Fibroblast of lung (primary cell): ENCODE results near the gene REEP1. TPM values are rescaled to one million over a fixed set of nuclear protein-coding genes. Genes with fewer than 3 reads are reported as not detected.

Experiments
- DNase-seq, 2 donors: peaks; one replicate each; pipeline versions ENCODE4 v3.0.0 to v3.0.0-alpha.2; 2010; ENCODE audit warnings: low read depth in 2 of 2
- H2AFZ ChIP-seq: 2 replicates; pipeline ENCODE4 v1.5.1; 2012; ENCODE audit warnings: low read length, control low read depth, inconsistent platforms
- H3K27ac ChIP-seq: 2 replicates; pipeline ENCODE4 v1.5.1; 2011; ENCODE audit warnings: low read length, control low read depth; ENCODE audit not compliant: insufficient read depth
- H3K27me3 ChIP-seq: 2 replicates; pipeline ENCODE4 v1.5.1; 2011; ENCODE audit warnings: mild to moderate bottlenecking, low read length; ENCODE audit not compliant: control insufficient read depth, insufficient read depth
- H3K36me3 ChIP-seq: 2 replicates; pipeline ENCODE4 v1.5.1; 2011; ENCODE audit warnings: low read length; ENCODE audit not compliant: control insufficient read depth, insufficient read depth
- H3K4me1 ChIP-seq: 2 replicates; pipeline ENCODE4 v1.5.1; 2011; ENCODE audit warnings: low read length; ENCODE audit not compliant: control insufficient read depth, insufficient read depth; ENCODE audit errors: extremely low read depth
- H3K4me2 ChIP-seq: 2 replicates; pipeline ENCODE4 v1.5.1; 2011; ENCODE audit warnings: low read length, control low read depth; ENCODE audit not compliant: insufficient read depth; ENCODE audit errors: extremely low read depth
- H3K4me3 ChIP-seq, 4 experiments: fragments of 200-600 bp in 1 of 4; sonication (generic) in 1 of 4; replicated peaks in 1 of 4; 2 replicates each; pipeline ENCODE4 v1.5.1; 2011 to 2016; ENCODE audit warnings: low read length in 4 of 4, low read depth in 3 of 4, mild to moderate bottlenecking in 3 of 4, control low read depth in 2 of 4, inconsistent platforms in 1 of 4, mixed read lengths in 1 of 4; ENCODE audit not compliant: insufficient read depth in 1 of 4; ENCODE audit errors: control extremely low read depth in 1 of 4
- H3K79me2 ChIP-seq: 2 replicates; pipeline ENCODE4 v1.5.1; 2012; ENCODE audit warnings: mild to moderate bottlenecking, low read length, inconsistent platforms; ENCODE audit not compliant: control insufficient read depth, insufficient read depth
- H3K9ac ChIP-seq: 2 replicates; pipeline ENCODE4 v1.5.1; 2011; ENCODE audit warnings: mild to moderate bottlenecking, low read length, control low read depth; ENCODE audit not compliant: insufficient read depth
- H3K9me3 ChIP-seq: 2 replicates; pipeline ENCODE4 v1.5.1; 2012; ENCODE audit warnings: low read depth, low read length; ENCODE audit not compliant: control insufficient read depth, insufficient read depth
- H4K20me1 ChIP-seq: 2 replicates; pipeline ENCODE4 v1.5.1; 2011; ENCODE audit warnings: low read length; ENCODE audit not compliant: control insufficient read depth, insufficient read depth; ENCODE audit errors: extremely low read depth
- EZH2 ChIP-seq: IDR thresholded peaks from 2 replicates; pipeline ENCODE4 v1.5.1; 2012; ENCODE audit warnings: low read length, control low read depth, mild to moderate bottlenecking; ENCODE audit errors: missing control alignments
- polyA plus RNA-seq, 2 donors: library from polyadenylated mRNA; depleted of rRNA in 1 of 2; stranded (reverse) in 1 of 2; unstranded in 1 of 2; fragments of >200 nt; gene quantifications; 2 replicates each; pipeline ENCODE4 v1.2.1, GENCODE V29; 2011 to 2012; ENCODE audit warnings: missing spikeins in 1 of 2
- total RNA-seq: library from RNA; depleted of rRNA; stranded (reverse); fragments of >200 nt; gene quantifications from 2 replicates; pipeline ENCODE4 v1.2.1, GENCODE V29; 2014
- TF ChIP-seq, protein P1 (sequence below), 2 donors: IDR thresholded peaks in 1 of 2; conservative IDR thresholded peaks in 1 of 2; 1 replicate in 1 of 2; 2 replicates in 1 of 2; pipeline ENCODE4 v1.5.1; 2011 to 2012; ENCODE audit warnings: low read length in 2 of 2, control low read depth in 1 of 2, inconsistent platforms in 1 of 2, low read depth in 1 of 2, mild to moderate bottlenecking in 1 of 2

REEP1 gene
- total and polyA plus RNA-seq, 2 donors (not counting 1 experiment from before 2014, with no cell fraction given), result 0.02 TPM; not detected in 1

DNA sequence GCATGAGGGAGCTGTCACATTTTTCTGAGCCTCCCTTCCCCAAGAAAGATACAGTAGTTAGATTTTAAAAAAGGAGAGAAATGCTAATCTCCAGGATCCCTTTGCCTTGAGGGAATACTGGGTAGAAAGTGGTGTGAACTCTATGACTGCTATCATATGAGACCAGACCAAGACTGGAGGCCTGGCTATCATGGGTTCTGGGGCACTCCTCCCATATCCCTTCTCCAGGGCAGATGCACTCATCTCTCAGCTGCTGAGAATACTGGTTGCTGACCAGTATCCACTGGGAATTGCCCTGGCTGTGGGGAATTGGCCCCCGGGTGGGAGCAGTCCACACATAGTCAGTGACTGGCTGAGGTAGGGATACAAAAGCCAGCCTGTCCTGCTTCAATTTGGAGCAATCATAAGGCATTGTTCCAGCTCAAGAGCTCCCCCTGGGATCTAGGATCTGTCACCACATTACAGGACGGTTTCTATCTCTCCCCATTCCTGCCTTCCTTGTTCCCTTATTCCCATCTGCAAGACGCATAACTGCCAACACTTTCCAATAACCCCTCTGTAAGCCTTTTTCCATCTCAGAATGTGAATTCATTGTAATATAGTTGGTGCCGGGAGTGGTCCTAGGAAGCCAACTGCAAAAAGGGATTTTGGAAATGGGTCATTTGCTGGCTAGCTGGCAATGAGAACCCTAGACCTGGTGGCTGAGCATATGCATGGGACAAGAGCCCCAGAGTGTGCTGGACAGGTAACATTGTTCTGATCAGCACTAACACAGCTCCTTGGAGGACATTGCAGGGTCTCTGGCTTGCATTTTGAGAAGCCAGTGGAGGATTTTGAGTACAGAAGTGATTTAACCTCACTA, 35.4 kb upstream of the REEP1 start:
- Histone ChIP-seq H3K36me3 (no peaks in the 10 kb centered on the region), H3K9ac (no peak overlapping the region), H3K27ac (no peak overlapping the region), H3K79me2 (no peaks in the 10 kb centered on the region), H4K20me1 (no peaks in the 10 kb centered on the region), H2AFZ (no peak overlapping the region), H3K4me3 (no peak overlapping the region), H3K9me3 (no peaks in the 10 kb centered on the region), H3K27me3 (peaks cover 3% of the 10 kb centered on the region), H3K4me2 (no peak overlapping the region), H3K4me1 (no peaks in the 10 kb centered on the region)
- no peak for TF ChIP-seq EZH2
- TF ChIP-seq, protein P1, sequence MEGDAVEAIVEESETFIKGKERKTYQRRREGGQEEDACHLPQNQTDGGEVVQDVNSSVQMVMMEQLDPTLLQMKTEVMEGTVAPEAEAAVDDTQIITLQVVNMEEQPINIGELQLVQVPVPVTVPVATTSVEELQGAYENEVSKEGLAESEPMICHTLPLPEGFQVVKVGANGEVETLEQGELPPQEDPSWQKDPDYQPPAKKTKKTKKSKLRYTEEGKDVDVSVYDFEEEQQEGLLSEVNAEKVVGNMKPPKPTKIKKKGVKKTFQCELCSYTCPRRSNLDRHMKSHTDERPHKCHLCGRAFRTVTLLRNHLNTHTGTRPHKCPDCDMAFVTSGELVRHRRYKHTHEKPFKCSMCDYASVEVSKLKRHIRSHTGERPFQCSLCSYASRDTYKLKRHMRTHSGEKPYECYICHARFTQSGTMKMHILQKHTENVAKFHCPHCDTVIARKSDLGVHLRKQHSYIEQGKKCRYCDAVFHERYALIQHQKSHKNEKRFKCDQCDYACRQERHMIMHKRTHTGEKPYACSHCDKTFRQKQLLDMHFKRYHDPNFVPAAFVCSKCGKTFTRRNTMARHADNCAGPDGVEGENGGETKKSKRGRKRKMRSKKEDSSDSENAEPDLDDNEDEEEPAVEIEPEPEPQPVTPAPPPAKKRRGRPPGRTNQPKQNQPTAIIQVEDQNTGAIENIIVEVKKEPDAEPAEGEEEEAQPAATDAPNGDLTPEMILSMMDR (conservative IDR thresholded peaks at IDR 0.05 in 1 of 2, IDR thresholded peaks at IDR 0.05 in 1 of 2; ENCODE audit: low read depth in 1 of 2, low read length in 2 of 2), result peak; percentile 56 to 74
- DNase-seq, result peak; percentile 33 to 53

DNA sequence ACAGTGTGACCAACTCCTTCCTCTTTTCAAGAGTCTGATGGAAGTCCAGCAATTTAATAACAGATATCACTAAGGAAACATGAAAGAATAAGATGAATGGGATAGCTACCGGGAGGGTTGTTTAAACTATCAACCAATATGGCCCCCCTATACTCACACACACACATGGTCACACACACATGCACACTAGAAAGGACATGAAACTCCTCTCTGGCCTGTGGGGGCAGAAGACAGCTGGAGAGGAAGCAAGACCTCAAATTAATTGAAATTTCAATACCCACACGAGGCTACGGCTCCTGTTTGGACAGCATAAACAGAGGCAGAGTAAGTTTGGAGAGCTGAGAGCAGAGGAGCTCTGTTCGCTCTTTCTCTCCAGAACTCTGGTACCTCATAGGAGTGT, 34.7 kb upstream of the REEP1 start:
- Histone ChIP-seq H3K9me3 (no peaks in the 10 kb centered on the region), H3K4me2 (no peak overlapping the region), H3K79me2 (no peaks in the 10 kb centered on the region), H3K9ac (no peak overlapping the region), H3K4me1 (no peaks in the 10 kb centered on the region), H3K36me3 (no peaks in the 10 kb centered on the region), H2AFZ (no peak overlapping the region), H4K20me1 (no peaks in the 10 kb centered on the region), H3K27me3 (peaks cover 6% of the 10 kb centered on the region), H3K4me3 (no peak overlapping the region), H3K27ac (no peak overlapping the region)
- TF ChIP-seq EZH2, result no peak
- TF ChIP-seq, protein P1 (conservative IDR thresholded peaks at IDR 0.05 in 1 of 2, IDR thresholded peaks at IDR 0.05 in 1 of 2; ENCODE audit: low read depth in 1 of 2, low read length in 2 of 2), result no peak
- no peak for DNase-seq

DNA sequence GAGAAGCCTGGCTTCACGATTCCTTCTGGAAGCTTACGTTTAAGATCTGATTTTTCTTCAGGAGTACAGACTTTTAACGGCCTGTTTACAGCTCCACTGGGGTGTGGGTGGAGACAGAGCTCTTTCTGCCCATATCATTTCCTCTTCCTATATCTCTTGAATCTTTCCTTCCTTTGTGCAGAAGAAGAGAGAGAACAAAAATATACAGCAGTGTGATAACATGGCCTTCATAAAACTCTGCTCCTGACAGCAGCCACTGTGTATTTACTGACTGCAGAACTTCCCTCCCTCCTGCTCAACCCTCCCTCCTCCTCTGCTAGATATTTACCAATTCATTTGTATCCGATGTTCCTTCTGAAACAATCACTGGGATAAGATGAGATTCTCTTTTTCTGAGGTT, 34.1 kb upstream of the REEP1 start:
- TF ChIP-seq EZH2, result no peak
- TF ChIP-seq, protein P1 (conservative IDR thresholded peaks at IDR 0.05 in 1 of 2, IDR thresholded peaks at IDR 0.05 in 1 of 2; ENCODE audit: low read depth in 1 of 2, low read length in 2 of 2), result no peak
- H3K4me2 ChIP-seq, result no peak overlapping the region
- H3K9ac ChIP-seq, result no peak overlapping the region
- H4K20me1 ChIP-seq, result no peaks in the 10 kb centered on the region
- H3K9me3 ChIP-seq, result no peaks in the 10 kb centered on the region
- no peaks in the 10 kb centered on the region for H3K4me1 ChIP-seq
- no peaks in the 10 kb centered on the region for H3K36me3 ChIP-seq
- no peak overlapping the region for H2AFZ ChIP-seq
- no peak for DNase-seq
- H3K27me3 ChIP-seq, result peaks cover 6% of the 10 kb centered on the region
- H3K27ac ChIP-seq, result no peak overlapping the region
- H3K4me3 ChIP-seq, result no peak overlapping the region
- H3K79me2 ChIP-seq, result no peaks in the 10 kb centered on the region
